Measurements from ENCODE around the gene HHIPL1.

Gene HHIPL1

DNA sequence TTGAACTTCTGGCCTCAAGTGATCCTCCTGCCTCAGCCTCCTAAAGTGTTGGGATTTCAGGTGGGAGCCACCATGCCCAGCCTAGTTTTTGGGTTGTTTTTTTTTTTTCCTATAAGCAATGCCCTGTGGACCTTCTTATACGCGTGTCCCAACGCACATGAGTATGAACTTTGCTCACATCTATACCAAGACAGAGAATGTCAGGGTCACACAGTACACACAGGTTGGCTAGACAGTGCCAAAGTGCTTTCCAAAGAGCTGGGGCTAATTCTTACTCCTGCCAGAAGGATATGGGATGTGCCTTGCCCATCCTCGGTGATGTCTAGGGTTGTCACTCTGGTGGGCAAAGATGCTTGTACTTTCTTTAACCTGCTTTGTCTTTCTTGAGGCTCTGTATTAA, 33.3 kb upstream of the HHIPL1 start:
- Histone ChIP-seq H3K4me2 (ENCODE audit: low read length) (no peak overlapping the region), H3K27ac (ENCODE audit: low read depth, low read length) (no peak overlapping the region)
- TF ChIP-seq, protein P1, sequence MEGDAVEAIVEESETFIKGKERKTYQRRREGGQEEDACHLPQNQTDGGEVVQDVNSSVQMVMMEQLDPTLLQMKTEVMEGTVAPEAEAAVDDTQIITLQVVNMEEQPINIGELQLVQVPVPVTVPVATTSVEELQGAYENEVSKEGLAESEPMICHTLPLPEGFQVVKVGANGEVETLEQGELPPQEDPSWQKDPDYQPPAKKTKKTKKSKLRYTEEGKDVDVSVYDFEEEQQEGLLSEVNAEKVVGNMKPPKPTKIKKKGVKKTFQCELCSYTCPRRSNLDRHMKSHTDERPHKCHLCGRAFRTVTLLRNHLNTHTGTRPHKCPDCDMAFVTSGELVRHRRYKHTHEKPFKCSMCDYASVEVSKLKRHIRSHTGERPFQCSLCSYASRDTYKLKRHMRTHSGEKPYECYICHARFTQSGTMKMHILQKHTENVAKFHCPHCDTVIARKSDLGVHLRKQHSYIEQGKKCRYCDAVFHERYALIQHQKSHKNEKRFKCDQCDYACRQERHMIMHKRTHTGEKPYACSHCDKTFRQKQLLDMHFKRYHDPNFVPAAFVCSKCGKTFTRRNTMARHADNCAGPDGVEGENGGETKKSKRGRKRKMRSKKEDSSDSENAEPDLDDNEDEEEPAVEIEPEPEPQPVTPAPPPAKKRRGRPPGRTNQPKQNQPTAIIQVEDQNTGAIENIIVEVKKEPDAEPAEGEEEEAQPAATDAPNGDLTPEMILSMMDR (IDR thresholded peaks at IDR 0.05; ENCODE audit: low read depth, low read length, poor library complexity, severe bottlenecking), result no peak
- no peak for TF ChIP-seq EZH2phosphoT487 (IDR thresholded peaks at IDR 0.05; ENCODE audit: borderline replicate concordance, low read length)

DNA sequence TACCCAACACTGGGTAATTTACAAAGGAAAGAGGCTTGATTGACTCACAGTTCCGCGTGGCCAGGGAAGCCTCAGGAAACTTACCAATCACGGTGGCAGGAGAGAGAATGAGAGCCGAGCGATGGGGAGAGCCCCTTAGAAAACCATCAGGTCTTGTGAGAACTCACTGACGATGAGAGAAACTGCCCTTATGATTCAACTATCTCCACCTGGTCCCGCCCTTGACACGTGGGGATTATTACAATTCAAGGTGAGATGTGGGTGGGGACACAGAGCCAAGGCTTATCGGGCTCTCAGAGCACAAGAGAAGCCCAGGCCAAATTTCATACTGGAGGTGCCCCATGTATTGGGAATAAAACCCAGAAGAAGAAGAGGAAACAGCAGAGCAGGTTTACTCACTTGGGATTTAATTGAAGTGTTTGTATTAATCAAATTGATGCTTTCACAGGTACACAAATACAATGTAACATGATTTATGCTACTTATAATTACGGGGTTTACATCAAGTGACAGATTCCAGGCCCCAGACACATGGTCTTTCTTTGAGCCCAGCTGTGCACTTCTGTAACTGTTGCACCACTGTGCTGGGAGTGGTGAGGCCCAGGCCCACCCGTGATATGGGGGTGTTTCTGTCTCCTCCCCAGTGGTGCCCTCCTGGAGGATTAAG, 32.7 kb upstream of the HHIPL1 start:
- H3K4me2 ChIP-seq (ENCODE audit: low read length), result no peak overlapping the region
- TF ChIP-seq, protein P1 (IDR thresholded peaks at IDR 0.05; ENCODE audit: low read depth, low read length, poor library complexity, severe bottlenecking), result no peak
- no peak for TF ChIP-seq EZH2phosphoT487 (IDR thresholded peaks at IDR 0.05; ENCODE audit: borderline replicate concordance, low read length)
- H3K9me2 ChIP-seq (replicated peaks; ENCODE audit: control insufficient read depth, low read length), result no peaks in the 10 kb centered on the region
- H3K4me1 ChIP-seq (ENCODE audit: control insufficient read depth, low read length), result no peaks in the 10 kb centered on the region
- peaks cover 6% of the 10 kb centered on the region; the same call in 1 of the 2 replicates for H3K27me3 ChIP-seq (ENCODE audit: control insufficient read depth, low read length)
- H3K36me3 ChIP-seq (ENCODE audit: control insufficient read depth, low read length), result no peaks in the 10 kb centered on the region
- H3F3A ChIP-seq (ENCODE audit: control insufficient read depth, insufficient read depth), result no peaks in the 10 kb centered on the region
- H3K9me3 ChIP-seq (ENCODE audit: control insufficient read depth, insufficient read depth, low read length), result no peaks in the 10 kb centered on the region
- no peak overlapping the region for H3K27ac ChIP-seq (ENCODE audit: low read depth, low read length)
- no peak overlapping the region for H3K4me3 ChIP-seq (ENCODE audit: low read length)
- no peaks in the 10 kb centered on the region for H4K20me1 ChIP-seq (ENCODE audit: control insufficient read depth, insufficient read depth, low read depth, low read length)
- no peaks in the 10 kb centered on the region for H3K79me2 ChIP-seq (ENCODE audit: control insufficient read depth, low read length)

More for the DNA sequence above, 33.3 kb upstream of the HHIPL1 start:
- no peaks in the 10 kb centered on the region for H3K79me2 ChIP-seq (ENCODE audit: control insufficient read depth, low read length)
- H3K9me3 ChIP-seq (ENCODE audit: control insufficient read depth, insufficient read depth, low read length), result no peaks in the 10 kb centered on the region
- H3F3A ChIP-seq (ENCODE audit: control insufficient read depth, insufficient read depth), result no peaks in the 10 kb centered on the region
- H3K27me3 ChIP-seq (ENCODE audit: control insufficient read depth, low read length), result peaks cover 4% of the 10 kb centered on the region; the same call in 1 of the 2 replicates
- H3K36me3 ChIP-seq (ENCODE audit: control insufficient read depth, low read length), result no peaks in the 10 kb centered on the region
- no peak overlapping the region for H3K4me3 ChIP-seq (ENCODE audit: low read length)
- H3K4me1 ChIP-seq (ENCODE audit: control insufficient read depth, low read length), result no peaks in the 10 kb centered on the region
- no peaks in the 10 kb centered on the region for H4K20me1 ChIP-seq (ENCODE audit: control insufficient read depth, insufficient read depth, low read depth, low read length)
- H3K9me2 ChIP-seq (replicated peaks; ENCODE audit: control insufficient read depth, low read length), result no peaks in the 10 kb centered on the region

DNA sequence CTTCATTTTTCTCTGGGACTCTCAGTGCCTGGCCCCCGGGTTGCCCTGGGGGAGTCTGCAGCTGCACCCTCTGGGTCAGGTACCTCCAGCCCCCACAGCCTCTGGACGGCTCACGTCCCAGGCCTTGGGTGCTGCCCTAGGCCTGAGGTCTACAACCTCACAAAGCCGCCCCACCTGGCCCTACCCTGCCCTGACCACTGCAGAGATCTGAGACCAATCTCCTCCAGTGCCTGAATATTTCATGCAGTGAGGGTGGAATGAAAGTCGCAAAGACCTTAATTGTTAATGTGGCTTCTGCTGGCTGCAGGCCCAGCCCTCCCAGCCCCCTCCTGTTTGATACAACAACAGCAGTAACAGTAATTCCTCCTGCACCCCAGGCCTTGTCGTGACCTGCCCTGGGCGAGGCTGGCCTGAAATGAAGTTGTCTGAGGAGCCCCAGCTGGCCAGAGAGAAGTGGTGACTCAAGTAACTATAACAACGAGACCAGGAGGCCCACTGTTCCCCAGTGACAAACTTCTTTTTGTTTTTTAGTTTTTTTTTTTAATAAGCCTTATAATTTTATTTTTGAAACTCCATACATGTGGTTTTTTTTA, 32.1 kb upstream of the HHIPL1 start:
- Histone ChIP-seq H3K27me3 (ENCODE audit: control insufficient read depth, low read length) (peaks cover 6% of the 10 kb centered on the region; the same call in 1 of the 2 replicates), H3F3A (ENCODE audit: control insufficient read depth, insufficient read depth) (no peaks in the 10 kb centered on the region), H3K9me3 (ENCODE audit: control insufficient read depth, insufficient read depth, low read length) (no peaks in the 10 kb centered on the region), H3K36me3 (ENCODE audit: control insufficient read depth, low read length) (no peaks in the 10 kb centered on the region), H3K27ac (ENCODE audit: low read depth, low read length) (no peak overlapping the region), H3K9me2 (replicated peaks; ENCODE audit: control insufficient read depth, low read length) (no peaks in the 10 kb centered on the region), H3K4me3 (ENCODE audit: low read length) (no peak overlapping the region), H3K4me2 (ENCODE audit: low read length) (no peak overlapping the region), H3K79me2 (ENCODE audit: control insufficient read depth, low read length) (no peaks in the 10 kb centered on the region), H4K20me1 (ENCODE audit: control insufficient read depth, insufficient read depth, low read depth, low read length) (no peaks in the 10 kb centered on the region), H3K4me1 (ENCODE audit: control insufficient read depth, low read length) (no peaks in the 10 kb centered on the region)
- no peak for TF ChIP-seq EZH2phosphoT487 (IDR thresholded peaks at IDR 0.05; ENCODE audit: borderline replicate concordance, low read length)
- TF ChIP-seq, protein P1 (IDR thresholded peaks at IDR 0.05; ENCODE audit: low read depth, low read length, poor library complexity, severe bottlenecking), result no peak

All from DOHH2 (cell line).